ENCODE results near the gene TKT.

DNA sequence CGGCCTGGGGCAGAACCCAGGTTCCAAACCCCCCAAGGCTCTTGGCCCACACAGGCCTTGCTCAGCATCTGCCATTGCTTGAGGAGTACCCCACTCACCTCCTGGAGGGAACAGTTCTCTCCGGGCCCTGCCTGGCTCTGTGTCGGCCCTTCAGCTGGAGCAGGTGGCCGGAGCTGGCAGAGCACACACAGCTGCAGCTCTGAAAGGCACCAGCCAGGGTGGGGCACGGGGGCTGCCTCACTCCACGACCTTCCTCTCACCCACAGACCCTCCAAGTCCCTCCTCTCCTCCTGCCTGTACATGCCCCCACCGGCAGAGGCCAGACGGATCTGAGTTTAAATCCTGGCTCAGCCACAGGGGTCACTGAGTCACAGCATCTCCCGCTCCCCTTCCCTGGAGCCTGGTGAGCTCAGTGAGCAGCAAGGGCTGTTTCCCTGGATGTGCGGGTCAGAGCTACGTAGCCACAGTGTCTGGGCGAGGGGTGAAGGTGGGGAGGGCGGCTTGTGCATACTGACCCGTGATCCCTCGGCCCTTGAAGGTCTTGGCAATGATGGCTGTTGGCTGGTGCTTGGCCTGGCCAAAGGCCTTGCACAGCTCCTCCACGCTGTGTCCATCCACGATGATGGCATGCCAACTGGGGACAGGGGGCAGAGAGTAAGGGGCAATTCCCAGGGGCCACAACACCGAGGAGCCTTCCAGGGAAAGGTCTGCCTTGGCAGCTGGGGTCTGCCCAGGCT is 23.0 kb downstream of the TKT start:
- TF ChIP-seq POLR2AphosphoS5 (IDR thresholded peaks at IDR 0.05; ENCODE audit: insufficient read depth in 1 of 2, low read depth in 1 of 2): no peak
- TF ChIP-seq, protein P1, sequence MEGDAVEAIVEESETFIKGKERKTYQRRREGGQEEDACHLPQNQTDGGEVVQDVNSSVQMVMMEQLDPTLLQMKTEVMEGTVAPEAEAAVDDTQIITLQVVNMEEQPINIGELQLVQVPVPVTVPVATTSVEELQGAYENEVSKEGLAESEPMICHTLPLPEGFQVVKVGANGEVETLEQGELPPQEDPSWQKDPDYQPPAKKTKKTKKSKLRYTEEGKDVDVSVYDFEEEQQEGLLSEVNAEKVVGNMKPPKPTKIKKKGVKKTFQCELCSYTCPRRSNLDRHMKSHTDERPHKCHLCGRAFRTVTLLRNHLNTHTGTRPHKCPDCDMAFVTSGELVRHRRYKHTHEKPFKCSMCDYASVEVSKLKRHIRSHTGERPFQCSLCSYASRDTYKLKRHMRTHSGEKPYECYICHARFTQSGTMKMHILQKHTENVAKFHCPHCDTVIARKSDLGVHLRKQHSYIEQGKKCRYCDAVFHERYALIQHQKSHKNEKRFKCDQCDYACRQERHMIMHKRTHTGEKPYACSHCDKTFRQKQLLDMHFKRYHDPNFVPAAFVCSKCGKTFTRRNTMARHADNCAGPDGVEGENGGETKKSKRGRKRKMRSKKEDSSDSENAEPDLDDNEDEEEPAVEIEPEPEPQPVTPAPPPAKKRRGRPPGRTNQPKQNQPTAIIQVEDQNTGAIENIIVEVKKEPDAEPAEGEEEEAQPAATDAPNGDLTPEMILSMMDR (IDR thresholded peaks at IDR 0.05): no peak

Measured in vagina (tissue), 2 donors.